ENCODE measurements around the gene GAS6.

Gene GAS6

DNA sequence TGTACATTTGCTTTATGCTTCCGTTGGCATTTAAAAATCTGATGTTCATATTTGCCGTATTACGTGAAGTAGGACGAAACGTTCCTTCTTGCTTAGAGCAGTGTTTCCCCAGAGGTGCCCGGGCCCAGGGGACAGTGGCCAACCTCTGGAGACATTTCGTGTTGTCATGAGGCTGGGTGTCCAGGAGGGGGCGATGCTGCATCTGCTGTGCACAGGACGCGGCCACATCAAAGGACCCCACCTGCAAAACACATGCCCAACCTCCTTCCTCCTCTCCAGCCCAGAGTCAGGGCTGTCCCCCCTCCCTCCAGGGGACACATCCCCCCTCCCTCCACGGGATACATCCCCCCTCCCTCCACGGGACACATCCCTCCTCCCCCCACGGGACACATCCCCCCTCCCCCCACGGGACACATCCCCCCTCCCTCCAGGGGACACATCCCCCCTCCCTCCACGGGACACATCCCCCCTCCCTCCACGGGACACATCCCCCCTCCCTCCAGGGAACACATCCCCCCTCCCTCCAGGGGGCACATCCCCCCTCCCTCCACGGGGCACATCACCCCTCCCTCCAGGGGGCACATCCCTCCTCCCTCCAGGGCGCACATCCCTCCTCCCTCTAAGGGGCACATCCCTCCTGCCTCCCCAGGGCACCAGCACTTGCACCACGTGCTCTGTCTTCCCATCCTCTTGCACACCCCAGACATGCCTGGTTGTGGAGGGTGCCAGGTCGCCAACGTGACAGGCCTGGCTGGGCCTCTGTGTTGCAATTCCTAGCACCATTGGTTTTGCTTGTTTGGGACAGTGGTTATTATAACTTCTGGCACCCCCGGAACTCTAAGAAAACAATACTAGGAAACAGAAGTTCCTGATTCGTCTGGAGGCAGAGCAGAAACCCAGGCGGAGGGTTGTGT is 46.7 kb downstream of the GAS6 start:
- TF ChIP-seq CTCF (IDR thresholded peaks at IDR 0.05; ENCODE audit: insufficient read depth, low read depth, low read length, missing control alignments) = peak; percentile 88
- peak; percentile 91 for DNase-seq (ENCODE audit: low read depth)

DNA sequence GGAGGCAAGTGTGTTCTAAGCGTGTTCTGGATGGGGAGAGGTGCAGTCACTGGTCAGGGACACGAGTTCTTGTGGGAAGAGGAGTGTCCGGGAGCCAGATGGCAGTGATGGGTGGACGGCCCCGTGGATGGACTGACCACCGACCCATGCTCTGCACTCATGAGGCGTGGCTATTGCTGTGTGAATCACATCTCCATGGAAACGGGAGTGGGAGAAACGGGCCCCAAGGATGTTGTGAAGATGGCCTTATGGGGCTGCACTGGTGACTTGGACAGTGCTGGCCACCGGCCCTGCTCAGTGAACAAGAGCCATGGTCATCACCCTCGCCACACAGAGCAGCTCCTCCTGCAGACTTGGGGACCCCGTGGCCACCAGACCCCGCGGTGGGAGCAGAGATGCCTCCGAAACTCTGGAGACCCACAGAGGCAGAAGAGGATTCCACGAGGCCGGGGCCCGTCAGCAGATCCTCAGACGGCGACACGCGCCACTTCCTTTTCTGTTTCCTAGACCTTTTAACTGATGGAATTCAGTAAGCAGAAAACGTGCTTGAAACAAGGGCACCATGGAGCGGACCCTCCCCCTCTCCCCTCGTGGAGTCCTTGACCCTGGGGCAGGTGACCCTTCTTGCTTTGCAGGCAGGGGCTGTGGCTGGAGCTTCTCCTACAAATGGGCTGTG is 47.5 kb downstream of the GAS6 start:
- no peak for TF ChIP-seq CTCF (IDR thresholded peaks at IDR 0.05; ENCODE audit: insufficient read depth, low read depth, low read length, missing control alignments)
- DNase-seq (ENCODE audit: low read depth) = no peak

More for the DNA sequence above, 46.7 kb downstream of the GAS6 start:
- H3K4me3 ChIP-seq (ENCODE audit: low read length) = no peak overlapping the region

GRCh38 chr13:113815151-113816058 is 48.5 kb downstream of the GAS6 start:
- DNase-seq (ENCODE audit: low read depth) = no peak
- TF ChIP-seq CTCF (IDR thresholded peaks at IDR 0.05; ENCODE audit: insufficient read depth, low read depth, low read length, missing control alignments) = no peak
- no peak overlapping the region for H3K4me3 ChIP-seq (ENCODE audit: low read length)

More for the DNA sequence above, 47.5 kb downstream of the GAS6 start:
- no peak overlapping the region for H3K4me3 ChIP-seq (ENCODE audit: low read length)

DNA sequence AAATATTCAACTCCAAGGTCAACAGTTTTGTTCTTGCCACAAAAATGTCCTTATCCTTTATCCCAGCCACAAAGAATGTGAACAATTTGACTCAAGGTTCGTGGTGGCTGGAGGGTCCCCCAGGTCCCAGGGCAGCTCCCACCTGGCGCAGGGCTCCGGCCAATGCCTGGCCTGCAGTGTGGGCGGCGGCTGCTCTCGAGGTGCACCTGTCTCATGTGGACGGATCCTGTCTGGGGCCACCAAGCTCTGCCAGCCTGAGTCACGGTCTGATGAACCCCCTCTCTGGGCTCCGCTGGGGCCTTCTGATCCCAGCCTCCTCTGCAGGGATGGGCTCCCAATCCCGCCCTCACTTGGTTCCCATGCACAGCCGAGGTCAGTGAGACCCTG is 49.4 kb downstream of the GAS6 start:
- no peak overlapping the region for H3K4me3 ChIP-seq (ENCODE audit: low read length)
- no peak for TF ChIP-seq CTCF (IDR thresholded peaks at IDR 0.05; ENCODE audit: insufficient read depth, low read depth, low read length, missing control alignments)
- DNase-seq (ENCODE audit: low read depth) = no peak

DNA sequence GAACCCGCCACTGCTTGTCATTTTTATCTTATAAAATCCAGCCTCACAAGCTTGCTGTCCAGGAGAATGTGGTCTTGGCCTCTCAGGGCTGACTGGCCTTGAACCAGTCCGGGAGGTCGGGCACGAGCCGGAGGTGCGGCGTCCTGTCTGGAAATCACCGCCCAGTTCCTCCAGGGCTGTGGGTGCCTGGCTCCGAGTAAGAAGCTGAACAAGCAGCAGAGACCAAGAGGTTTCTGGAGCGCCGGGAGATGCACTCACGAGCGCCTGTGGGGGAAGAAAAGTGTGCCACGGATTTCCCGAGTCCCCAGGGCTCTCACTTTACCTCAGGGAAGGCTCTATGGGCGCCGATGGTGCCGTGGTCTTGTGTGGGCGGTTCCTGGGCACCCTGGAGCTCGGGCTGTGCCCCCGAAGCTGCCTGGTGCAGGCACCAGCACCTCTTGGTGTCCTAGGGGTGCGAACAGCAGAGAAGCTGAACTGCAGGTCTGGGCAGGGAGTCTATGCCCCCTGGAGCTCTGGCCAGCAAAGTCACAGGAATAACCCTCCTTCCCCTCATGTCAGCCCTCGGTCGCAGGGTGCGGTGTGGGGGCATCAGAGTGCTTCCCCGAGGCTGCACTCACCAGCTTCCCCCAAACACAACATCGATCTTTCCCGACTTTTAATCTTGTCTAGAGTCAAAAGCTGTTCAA is 50.0 kb downstream of the GAS6 start:
- no peak overlapping the region for H3K4me3 ChIP-seq (ENCODE audit: low read length)
- DNase-seq (ENCODE audit: low read depth) = no peak
- no peak for TF ChIP-seq CTCF (IDR thresholded peaks at IDR 0.05; ENCODE audit: insufficient read depth, low read depth, low read length, missing control alignments)

GRCh38 chr13:113813070-113813748 is 50.7 kb downstream of the GAS6 start:
- TF ChIP-seq CTCF (IDR thresholded peaks at IDR 0.05; ENCODE audit: insufficient read depth, low read depth, low read length, missing control alignments) = no peak
- DNase-seq (ENCODE audit: low read depth) = no peak
- H3K4me3 ChIP-seq (ENCODE audit: low read length) = no peak overlapping the region
